CD4-positive, alpha-beta T cell (primary cell): Measurements from ENCODE around the gene SLC35F6. TPM values are rescaled to one million over a fixed set of nuclear protein-coding genes. Genes with fewer than 3 reads are reported as not detected.

Source experiments
- ATAC-seq: fragments of 200-7000 bp; cut with Tn5 transposase; one replicate; pipeline ENCODE4 v1.10.0; 2022; ENCODE audit warnings: mild to moderate bottlenecking; ENCODE audit not compliant: poor library complexity
- CTCF ChIA-PET: fragments of 350-600 bp; sonication (Branson Sonifier 250); formaldehyde crosslinking; loops from one replicate; lab custom pipeline; 2021; ENCODE audit warnings: antibody characterized with exemption, inconsistent platforms; lab: Charles Lee
- POLR2A ChIA-PET: fragments of 350-600 bp; sonication (Branson Sonifier 250); formaldehyde crosslinking; loops from one replicate; lab custom pipeline; 2021; ENCODE audit warnings: antibody characterized with exemption, inconsistent platforms; lab: Charles Lee
- DNase-seq, 14 experiments: peaks; one replicate each; pipeline ENCODE4 v3.0.0-alpha.2; 2013 to 2020; ENCODE audit warnings: mixed read lengths in 2 of 14
- H3K27ac ChIP-seq, 2 donors: one replicate each; pipeline versions ENCODE4 v1.5.1 to v1.7.0; 2013; ENCODE audit warnings: low read length in 2 of 2, low read depth in 1 of 2, mild to moderate bottlenecking in 1 of 2
- H3K27me3 ChIP-seq, 2 experiments: 1 replicate in 1 of 2; 2 replicates in 1 of 2; pipeline versions ENCODE4 v1.6.1 to v1.7.0; 2013; ENCODE audit warnings: low read length in 2 of 2, control low read depth in 1 of 2, mild to moderate bottlenecking in 1 of 2, moderate library complexity in 1 of 2; ENCODE audit not compliant: insufficient read depth in 2 of 2, control insufficient read depth in 1 of 2
- H3K36me3 ChIP-seq: one replicate; pipeline ENCODE4 v1.6.1; 2013; ENCODE audit warnings: low read length, control low read depth; ENCODE audit not compliant: insufficient read depth
- H3K4me1 ChIP-seq: one replicate; pipeline ENCODE4 v1.6.1; 2013; ENCODE audit warnings: low read length, control low read depth; ENCODE audit not compliant: insufficient read depth
- H3K4me3 ChIP-seq: one replicate; pipeline ENCODE4 v1.5.1; 2013; ENCODE audit warnings: mild to moderate bottlenecking, low read length, moderate library complexity
- H3K9me3 ChIP-seq, 2 experiments: 1 replicate in 1 of 2; 2 replicates in 1 of 2; pipeline versions ENCODE4 v1.6.1 to v1.7.0; 2013; ENCODE audit warnings: low read length in 2 of 2, mild to moderate bottlenecking in 2 of 2, control low read depth in 1 of 2, moderate library complexity in 1 of 2; ENCODE audit not compliant: control insufficient read depth in 1 of 2, insufficient read depth in 1 of 2
- H3K27ac Mint-ChIP-seq: one replicate; pipeline ENCODE4 v1.8.0; 2020; ENCODE audit warnings: mixed read lengths
- H3K27me3 Mint-ChIP-seq: one replicate; pipeline ENCODE4 v1.8.0; 2021; ENCODE audit warnings: mixed read lengths
- H3K36me3 Mint-ChIP-seq: one replicate; pipeline ENCODE4 v1.8.0; 2021; ENCODE audit warnings: low read depth, mixed read lengths
- H3K4me1 Mint-ChIP-seq: one replicate; pipeline ENCODE4 v1.8.0; 2021; ENCODE audit warnings: low read depth, mixed read lengths
- H3K4me3 Mint-ChIP-seq: one replicate; pipeline ENCODE4 v1.8.0; 2020; ENCODE audit warnings: mild to moderate bottlenecking, mixed read lengths
- H3K9me3 Mint-ChIP-seq: one replicate; pipeline ENCODE4 v1.8.0; 2020; ENCODE audit warnings: mixed read lengths
- intact Hi-C, 2 experiments: fragments of 100-400 bp; cut with DNase I in 1 of 2; cut with micrococcal nuclease in 1 of 2; formaldehyde crosslinking; loops; one replicate each; pipeline versions ENCODE4 v1.15.1 to v1.9.0; 2023 to 2025; cut with DNase I, micrococcal nuclease
- total RNA-seq, 174 experiments: library from RNA in 2 of 174; stranded (reverse) in 2 of 174; gene quantifications; one replicate each; pipeline ENCODE4 v1.2.3 and lab custom pipeline; 2021 to 2026
- TF ChIP-seq, protein P1 (sequence below): fragments of 200-600 bp; IDR thresholded peaks from one replicate; pipeline ENCODE4 v1.8.0; 2022; ENCODE audit warnings: antibody characterized with exemption, mild to moderate bottlenecking

SLC35F6 gene
- total RNA-seq, 2 experiments from 2014 or later: 32.0 to 34.2 TPM

DNA sequence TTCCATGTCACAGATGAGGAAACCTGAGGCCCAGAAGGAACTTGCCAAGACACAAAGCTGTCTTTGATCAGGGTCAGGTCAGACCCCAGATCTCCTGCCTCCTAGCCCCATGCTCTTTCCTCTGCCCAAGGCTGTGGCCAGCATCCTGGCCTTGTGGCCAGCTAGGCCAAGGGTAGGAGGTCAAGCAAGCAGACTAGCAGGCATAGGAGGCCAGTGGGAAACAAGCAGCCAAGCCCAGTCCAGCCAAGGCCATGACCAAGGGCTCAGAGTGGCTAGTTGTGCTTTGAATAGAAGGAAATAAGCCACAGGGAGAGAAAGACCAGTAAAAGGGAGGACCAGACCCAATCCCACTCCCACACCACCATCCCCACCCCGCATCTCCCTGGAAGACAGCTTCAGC, 41.2 kb upstream of the SLC35F6 start:
- H3K9me3 Mint-ChIP-seq: no peaks in the 10 kb centered on the region
- DNase-seq (no peak), ATAC-seq (no peak)
- Histone ChIP-seq H3K27me3 (no peaks in the 10 kb centered on the region), H3K4me3 (no peak overlapping the region), H3K27ac (no peak overlapping the region), H3K9me3 (peaks cover 0 to 3% of the 10 kb centered on the region in 2 experiments), H3K36me3 (no peaks in the 10 kb centered on the region), H3K4me1 (no peaks in the 10 kb centered on the region)
- TF ChIP-seq, protein P1, sequence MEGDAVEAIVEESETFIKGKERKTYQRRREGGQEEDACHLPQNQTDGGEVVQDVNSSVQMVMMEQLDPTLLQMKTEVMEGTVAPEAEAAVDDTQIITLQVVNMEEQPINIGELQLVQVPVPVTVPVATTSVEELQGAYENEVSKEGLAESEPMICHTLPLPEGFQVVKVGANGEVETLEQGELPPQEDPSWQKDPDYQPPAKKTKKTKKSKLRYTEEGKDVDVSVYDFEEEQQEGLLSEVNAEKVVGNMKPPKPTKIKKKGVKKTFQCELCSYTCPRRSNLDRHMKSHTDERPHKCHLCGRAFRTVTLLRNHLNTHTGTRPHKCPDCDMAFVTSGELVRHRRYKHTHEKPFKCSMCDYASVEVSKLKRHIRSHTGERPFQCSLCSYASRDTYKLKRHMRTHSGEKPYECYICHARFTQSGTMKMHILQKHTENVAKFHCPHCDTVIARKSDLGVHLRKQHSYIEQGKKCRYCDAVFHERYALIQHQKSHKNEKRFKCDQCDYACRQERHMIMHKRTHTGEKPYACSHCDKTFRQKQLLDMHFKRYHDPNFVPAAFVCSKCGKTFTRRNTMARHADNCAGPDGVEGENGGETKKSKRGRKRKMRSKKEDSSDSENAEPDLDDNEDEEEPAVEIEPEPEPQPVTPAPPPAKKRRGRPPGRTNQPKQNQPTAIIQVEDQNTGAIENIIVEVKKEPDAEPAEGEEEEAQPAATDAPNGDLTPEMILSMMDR: no peak
- CTCF ChIA-PET: no interaction called here
- peaks cover 14% of the 10 kb centered on the region for H3K27me3 Mint-ChIP-seq
- POLR2A ChIA-PET: no interaction called here
- H3K36me3 Mint-ChIP-seq: no peaks in the 10 kb centered on the region
- H3K4me3 Mint-ChIP-seq: no peak overlapping the region
- intact Hi-C loops: no loop called here
- H3K4me1 Mint-ChIP-seq: peaks cover 5% of the 10 kb centered on the region
- H3K27ac Mint-ChIP-seq: no peak overlapping the region

DNA sequence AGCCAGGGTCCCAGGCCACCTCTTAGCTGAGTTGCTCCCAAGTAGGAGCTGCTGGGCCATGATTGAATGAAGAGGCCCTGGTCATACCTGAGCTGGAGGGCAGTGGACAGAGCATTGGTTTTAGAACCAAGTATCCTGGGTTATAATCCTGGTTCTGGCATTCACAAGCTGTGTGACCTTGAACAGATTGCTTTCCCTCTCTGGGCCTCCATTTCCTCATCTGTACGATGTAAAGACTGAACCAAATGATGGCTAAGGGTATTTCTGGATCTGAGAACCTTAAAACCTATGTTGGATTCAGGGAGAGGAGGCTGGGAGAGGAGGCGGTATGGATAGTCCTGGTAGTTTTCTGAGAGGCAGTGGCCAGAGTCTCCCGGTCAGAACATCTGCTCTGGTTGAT, 40.6 kb upstream of the SLC35F6 start:
- Mint-ChIP-seq H3K9me3 (no peaks in the 10 kb centered on the region), H3K4me3 (no peak overlapping the region), H3K27ac (no peak overlapping the region), H3K27me3 (peaks cover 14% of the 10 kb centered on the region), H3K4me1 (peaks cover 5% of the 10 kb centered on the region), H3K36me3 (no peaks in the 10 kb centered on the region)
- no peak for DNase-seq
- CTCF ChIA-PET: no interaction called here
- Histone ChIP-seq H3K36me3 (no peaks in the 10 kb centered on the region), H3K4me3 (no peak overlapping the region), H3K9me3 (peaks cover 0 to 8% of the 10 kb centered on the region in 2 experiments), H3K27ac (no peak overlapping the region), H3K4me1 (no peaks in the 10 kb centered on the region), H3K27me3 (peaks cover 0 to 2% of the 10 kb centered on the region in 2 experiments)
- TF ChIP-seq, protein P1: no peak
- ATAC-seq: no peak
- POLR2A ChIA-PET: no interaction called here
- intact Hi-C loops: no loop called here

DNA sequence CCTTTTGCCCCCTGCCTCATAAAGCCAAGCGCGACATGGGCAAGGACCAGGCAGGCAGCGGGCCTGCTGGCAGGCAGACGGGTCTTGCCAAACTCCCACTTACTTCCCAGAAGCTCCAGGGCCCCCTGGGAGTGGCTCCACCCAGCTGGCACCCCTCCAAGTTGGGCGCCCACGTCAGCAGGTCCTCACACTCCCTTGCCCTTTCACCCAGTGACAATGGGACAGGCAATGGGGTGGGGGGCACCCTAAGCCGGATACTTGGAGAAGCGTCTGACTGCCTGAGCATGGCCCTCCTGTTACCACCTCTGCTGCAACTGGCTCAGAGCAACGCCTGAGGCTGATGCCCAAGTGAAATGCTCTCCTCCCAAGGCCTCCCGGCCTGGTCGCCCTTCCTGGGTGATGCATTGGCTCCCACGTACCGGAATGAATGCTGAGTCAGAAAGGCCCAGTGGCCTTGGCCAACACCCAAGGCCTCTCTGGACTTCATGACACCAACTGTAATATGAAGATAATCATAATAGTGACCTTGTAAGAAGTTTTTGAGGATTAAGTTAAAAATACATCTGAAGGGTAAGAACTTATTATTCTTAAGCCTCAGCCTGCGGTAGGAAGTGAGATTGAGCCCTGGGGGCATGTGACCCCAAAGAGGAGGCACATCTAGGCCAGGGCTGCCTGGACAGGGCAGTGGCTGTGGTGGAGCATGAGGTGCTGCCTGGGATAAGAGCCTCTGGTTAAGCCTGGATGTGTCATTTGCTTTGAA, 39.9 kb upstream of the SLC35F6 start:
- Mint-ChIP-seq H3K27me3 (peaks cover 14% of the 10 kb centered on the region), H3K27ac (no peak overlapping the region), H3K9me3 (no peaks in the 10 kb centered on the region), H3K4me1 (peaks cover 5% of the 10 kb centered on the region), H3K36me3 (no peaks in the 10 kb centered on the region), H3K4me3 (no peak overlapping the region)
- Histone ChIP-seq H3K36me3 (no peaks in the 10 kb centered on the region), H3K27ac (no peak overlapping the region), H3K9me3 (peaks cover 0 to 10% of the 10 kb centered on the region in 2 experiments), H3K4me3 (no peak overlapping the region), H3K27me3 (peaks cover 0 to 2% of the 10 kb centered on the region in 2 experiments), H3K4me1 (no peaks in the 10 kb centered on the region)
- POLR2A ChIA-PET: no interaction called here
- ATAC-seq: no peak
- TF ChIP-seq, protein P1: no peak
- CTCF ChIA-PET: no interaction called here
- intact Hi-C loops: no loop called here
- no peak for DNase-seq
